A673 (cell line): ENCODE measurements around the gene PCP2. TPM values are rescaled to one million over a fixed set of nuclear protein-coding genes. Genes with fewer than 3 reads are reported as not detected.

ENCODE experiments used
- BruUV-seq: library from RNA; stranded (reverse); fragments of 400-500 nt; replicated peaks from 2 replicates; lab custom pipeline; 2021; lab: Mats Ljungman, UMichigan
- CTCF ChIA-PET: fragments of 300-600 bp; sonication (Branson Sonifier 250); formaldehyde crosslinking; loops from one replicate; lab custom pipeline; 2022; ENCODE audit warnings: antibody characterized with exemption; lab: Charles Lee
- POLR2A ChIA-PET: fragments of 300-600 bp; sonication (Branson Sonifier 250); formaldehyde crosslinking; loops from one replicate; lab custom pipeline; 2022; ENCODE audit warnings: antibody characterized with exemption; ENCODE audit not compliant: low non-redundant PET; lab: Charles Lee
- DNase-seq: peaks from one replicate; pipeline ENCODE4 v3.0.0-alpha.2; 2015; ENCODE audit warnings: low spot score
- H3K27ac ChIP-seq: fragments of 200-600 bp; sonication (generic); 2 replicates; pipeline ENCODE4 v1.5.1; 2016; ENCODE audit warnings: mixed run types, low read depth, mild to moderate bottlenecking, mixed read lengths, antibody characterized with exemption, low read length; ENCODE audit not compliant: poor library complexity, severe bottlenecking
- H3K27me3 ChIP-seq: fragments of 200-600 bp; sonication (generic); replicated peaks from 2 replicates; pipeline ENCODE4 v1.6.1; 2017; ENCODE audit warnings: mixed run types, low read depth, mild to moderate bottlenecking, mixed read lengths, antibody characterized with exemption, low read length; ENCODE audit not compliant: insufficient read depth, poor library complexity
- H3K36me3 ChIP-seq: fragments of 200-600 bp; sonication (generic); 2 replicates; pipeline ENCODE4 v1.6.1; 2016; ENCODE audit warnings: mixed run types, mild to moderate bottlenecking, mixed read lengths, antibody characterized with exemption, low read length; ENCODE audit not compliant: insufficient read depth, poor library complexity, severe bottlenecking
- H3K4me1 ChIP-seq: fragments of 200-600 bp; sonication (generic); 2 replicates; pipeline ENCODE4 v1.6.1; 2017; ENCODE audit warnings: mixed run types, mild to moderate bottlenecking, mixed read lengths, antibody characterized with exemption, low read length; ENCODE audit not compliant: insufficient read depth, poor library complexity, severe bottlenecking
- H3K4me3 ChIP-seq: fragments of 200-600 bp; sonication (generic); 2 replicates; pipeline ENCODE4 v1.5.1; 2016; ENCODE audit warnings: low read depth, mixed run types, mild to moderate bottlenecking, mixed read lengths, low read length; ENCODE audit not compliant: poor library complexity, severe bottlenecking
- H3K9me3 ChIP-seq: fragments of 200-600 bp; sonication (generic); 2 replicates; pipeline ENCODE4 v1.6.1; 2016; ENCODE audit warnings: mixed run types, low read depth, mild to moderate bottlenecking, mixed read lengths, antibody characterized with exemption, low read length; ENCODE audit not compliant: poor library complexity, severe bottlenecking
- CTCF ChIP-seq: fragments of 300-800, 200-600 bp; sonication (generic); conservative IDR thresholded peaks from 2 replicates; pipeline ENCODE4 v1.5.1; 2017; ENCODE audit warnings: low read depth, mild to moderate bottlenecking, antibody characterized with exemption, low read length, moderate library complexity, mixed read lengths
- EZH2 ChIP-seq: fragments of 200-600 bp; sonication (generic); IDR thresholded peaks from 2 replicates; pipeline ENCODE4 v1.6.1; 2017; ENCODE audit warnings: borderline replicate concordance, low read depth, mild to moderate bottlenecking, mixed read lengths, antibody characterized with exemption, low read length; ENCODE audit not compliant: poor library complexity, severe bottlenecking
- intact Hi-C: fragments of 100-400 bp; cut with micrococcal nuclease; formaldehyde crosslinking; loops from one replicate; pipeline ENCODE4 v1.10.0; 2022; ENCODE audit not compliant: unreplicated experiment
- total RNA-seq: library from RNA; stranded (reverse); gene quantifications from 2 replicates; pipeline ENCODE4 v1.2.3, GENCODE V29; 2021

Gene PCP2
- total RNA-seq, 1 experiment from 2014 or later, result not detected

DNA sequence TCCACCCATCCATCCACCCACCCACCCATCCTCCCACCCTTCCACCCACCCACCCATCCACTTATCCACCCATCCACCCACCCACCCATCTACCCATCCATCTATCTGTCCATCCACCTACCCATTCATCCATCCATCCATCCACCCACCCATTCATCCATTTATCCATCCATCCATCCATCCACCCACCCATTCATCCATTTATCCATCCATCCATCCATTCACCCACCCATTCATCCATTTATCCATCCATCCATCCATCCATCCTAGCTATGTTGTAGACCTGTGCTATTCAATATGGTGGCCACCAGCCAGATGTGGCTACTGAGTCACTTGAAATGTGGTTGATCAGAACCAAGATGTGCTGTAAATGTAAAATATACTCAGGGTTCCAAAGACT is 32.8 kb downstream of the PCP2 start:
- BruUV-seq, result no TSS peak
- H3K4me1 ChIP-seq, result no peaks in the 10 kb centered on the region
- ChIA-PET CTCF (no interaction called here), POLR2A (no interaction called here)
- DNase-seq, result no peak
- H3K4me3 ChIP-seq, result no peak overlapping the region
- no peaks in the 10 kb centered on the region for H3K36me3 ChIP-seq
- intact Hi-C loops, result no loop called here
- peaks cover 26% of the 10 kb centered on the region for H3K27me3 ChIP-seq
- no peak overlapping the region for H3K27ac ChIP-seq
- H3K9me3 ChIP-seq, result no peaks in the 10 kb centered on the region
- TF ChIP-seq CTCF, result no peak
- no peak for TF ChIP-seq EZH2

DNA sequence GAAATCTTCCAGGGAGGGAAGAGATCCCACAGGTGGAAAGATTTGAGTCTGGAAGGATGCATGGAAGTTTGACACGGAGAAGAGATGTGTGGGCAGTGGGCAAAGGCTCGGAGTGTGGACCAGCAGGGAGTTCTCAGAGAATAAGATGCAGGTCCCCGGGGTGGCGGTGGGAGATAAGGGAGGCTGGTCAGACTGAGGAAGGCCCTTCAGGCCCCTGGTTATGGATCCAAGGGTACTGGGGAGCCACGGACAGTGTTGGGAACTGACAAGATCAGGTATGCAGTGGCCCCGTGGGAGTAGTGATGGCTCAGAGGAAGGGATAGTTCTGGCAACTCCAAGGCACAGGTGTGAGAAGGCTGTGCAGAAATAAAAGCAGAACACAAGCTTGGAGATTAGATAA is 35.3 kb downstream of the PCP2 start:
- BruUV-seq, result no TSS peak
- H3K9me3 ChIP-seq, result no peaks in the 10 kb centered on the region
- H3K27ac ChIP-seq, result no peak overlapping the region
- no peaks in the 10 kb centered on the region for H3K36me3 ChIP-seq
- no peak overlapping the region for H3K4me3 ChIP-seq
- ChIA-PET POLR2A (no interaction called here), CTCF (no interaction called here)
- TF ChIP-seq CTCF, result no peak
- no peak for TF ChIP-seq EZH2
- intact Hi-C loops, result no loop called here
- H3K4me1 ChIP-seq, result peaks cover 4% of the 10 kb centered on the region
- DNase-seq, result no peak
- H3K27me3 ChIP-seq, result peaks cover 31% of the 10 kb centered on the region

DNA sequence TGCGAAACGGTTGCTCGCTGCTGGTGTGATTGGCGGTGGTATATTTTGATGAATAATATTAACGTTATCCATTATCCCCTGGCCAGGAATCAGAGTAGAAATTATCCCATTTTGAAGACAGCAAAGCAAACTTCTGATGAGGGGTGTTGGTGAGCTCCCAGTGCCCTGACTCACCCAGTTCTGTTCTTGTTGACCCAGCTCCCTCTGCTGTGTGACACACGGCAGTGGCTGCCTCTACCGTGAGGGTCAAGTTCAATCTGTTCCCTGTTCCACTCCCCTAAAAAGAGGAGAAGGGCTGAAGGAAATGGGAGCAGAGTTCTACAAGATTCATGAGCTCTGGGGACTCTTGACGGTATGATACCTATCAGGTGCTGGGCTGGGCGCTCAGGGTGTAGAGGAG is 35.8 kb downstream of the PCP2 start:
- ChIA-PET CTCF (no interaction called here), POLR2A (no interaction called here)
- H3K36me3 ChIP-seq, result no peaks in the 10 kb centered on the region
- intact Hi-C loops, result no loop called here
- H3K4me3 ChIP-seq, result no peak overlapping the region
- no peaks in the 10 kb centered on the region for H3K9me3 ChIP-seq
- no peak for TF ChIP-seq EZH2
- TF ChIP-seq CTCF, result no peak
- peaks cover 31% of the 10 kb centered on the region for H3K27me3 ChIP-seq
- DNase-seq, result no peak
- no TSS peak for BruUV-seq
- H3K27ac ChIP-seq, result no peak overlapping the region
- peaks cover 4% of the 10 kb centered on the region for H3K4me1 ChIP-seq
